ENCODE data around the gene CDC42EP1.
A peak's percentile ranks its signal among the peaks of the same experiment; 100 is the strongest.
"Not testable (repeated sequence)": the region's sequence is repeated elsewhere in the genome, so short reads cannot be mapped to it uniquely, and the experiment has no call there.

CDC42EP1 gene, protein sequence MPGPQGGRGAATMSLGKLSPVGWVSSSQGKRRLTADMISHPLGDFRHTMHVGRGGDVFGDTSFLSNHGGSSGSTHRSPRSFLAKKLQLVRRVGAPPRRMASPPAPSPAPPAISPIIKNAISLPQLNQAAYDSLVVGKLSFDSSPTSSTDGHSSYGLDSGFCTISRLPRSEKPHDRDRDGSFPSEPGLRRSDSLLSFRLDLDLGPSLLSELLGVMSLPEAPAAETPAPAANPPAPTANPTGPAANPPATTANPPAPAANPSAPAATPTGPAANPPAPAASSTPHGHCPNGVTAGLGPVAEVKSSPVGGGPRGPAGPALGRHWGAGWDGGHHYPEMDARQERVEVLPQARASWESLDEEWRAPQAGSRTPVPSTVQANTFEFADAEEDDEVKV

DNA sequence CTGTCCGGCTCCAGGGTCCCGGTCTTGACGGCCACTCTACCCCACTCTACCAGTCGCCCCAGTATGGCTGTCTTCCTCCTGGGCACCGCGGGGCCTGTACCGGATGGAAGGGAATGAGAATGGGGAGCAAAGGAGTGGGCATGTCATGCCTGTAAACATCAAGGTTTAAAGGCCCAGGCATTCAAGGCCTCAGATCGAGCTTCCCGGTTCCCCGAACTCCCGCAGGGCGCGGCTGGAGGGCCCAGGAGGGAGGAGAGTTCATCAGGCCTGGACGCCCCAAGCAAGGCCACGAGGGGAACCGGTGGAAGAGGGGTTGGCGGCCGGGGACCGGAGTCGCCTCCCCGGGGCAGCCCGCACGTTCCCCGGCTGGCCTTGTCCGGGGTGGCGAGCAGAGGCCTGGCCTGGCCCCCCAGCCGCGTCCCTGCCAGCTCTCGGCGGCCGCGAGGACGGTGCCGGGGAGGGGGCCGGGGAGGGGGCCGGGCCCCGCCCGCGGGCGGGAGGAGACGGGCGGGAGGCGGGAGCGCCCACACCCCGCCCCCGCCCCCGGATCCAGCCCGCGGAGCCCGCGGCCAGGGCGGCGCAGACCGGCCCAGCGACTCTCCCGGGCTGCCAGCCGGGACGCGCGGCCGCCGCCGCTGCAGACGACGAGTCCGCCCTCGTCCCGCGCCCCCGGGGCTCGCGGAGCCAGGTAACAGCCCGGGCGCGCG is at the start of gene CDC42EP1:
CDC42EP1 (plus strand) TSS at position 580 of the 707 bp plus-strand sequence. CDS start 5,870 bp downstream, outside the sequence.
- DNase-seq (ENCODE audit: low read depth in 2 of 2), result peak in 1 of 2 experiments; percentile 16

- no peak for DNase-seq (ENCODE audit: low read depth in 2 of 2)
These were observed 48.7 kb upstream of the CDC42EP1 start for GRCh38 chr22:37511395-37512104.

- no peak for DNase-seq (ENCODE audit: low read depth in 2 of 2)
These were observed 45.7 kb upstream of the CDC42EP1 start for GRCh38 chr22:37514526-37515051.

GRCh38 chr22:37515901-37516300 is 44.4 kb upstream of the CDC42EP1 start:
- no peak for DNase-seq (ENCODE audit: low read depth in 2 of 2)

- DNase-seq (ENCODE audit: low read depth in 2 of 2), result no peak
These were observed 43.8 kb upstream of the CDC42EP1 start for GRCh38 chr22:37516456-37516855.

DNA sequence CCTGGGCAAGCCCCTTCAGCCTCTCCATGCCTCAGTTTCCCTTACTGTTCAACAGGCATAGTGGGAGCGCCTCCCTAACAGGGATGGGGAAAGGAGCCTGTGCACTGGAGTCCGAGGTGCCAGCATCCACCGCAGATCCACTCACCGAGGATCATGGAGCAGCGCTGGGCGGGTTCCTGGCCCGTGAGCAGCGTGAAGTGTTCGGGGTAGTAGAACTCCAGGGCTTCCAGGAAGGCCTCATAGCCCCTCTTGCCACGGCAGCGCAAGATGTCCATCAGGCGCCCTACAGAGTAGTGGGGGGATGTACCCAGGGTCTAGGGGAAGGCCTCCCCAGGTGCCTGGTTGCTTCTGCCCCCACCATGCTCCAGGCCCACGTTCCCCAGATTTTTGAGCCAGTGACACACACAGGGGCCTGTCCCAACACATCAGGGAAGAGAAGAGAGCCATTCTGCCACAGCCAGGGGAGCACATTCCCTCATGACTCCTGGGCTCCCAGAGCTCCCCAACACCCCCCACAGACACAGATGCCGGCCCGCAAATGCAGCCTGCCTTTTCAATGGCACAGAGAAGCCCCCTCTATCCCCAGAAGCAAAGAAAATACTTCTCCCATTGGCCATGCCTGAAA is 42.3 kb upstream of the CDC42EP1 start:
- DNase-seq (ENCODE audit: low read depth in 2 of 2), result no peak

DNA sequence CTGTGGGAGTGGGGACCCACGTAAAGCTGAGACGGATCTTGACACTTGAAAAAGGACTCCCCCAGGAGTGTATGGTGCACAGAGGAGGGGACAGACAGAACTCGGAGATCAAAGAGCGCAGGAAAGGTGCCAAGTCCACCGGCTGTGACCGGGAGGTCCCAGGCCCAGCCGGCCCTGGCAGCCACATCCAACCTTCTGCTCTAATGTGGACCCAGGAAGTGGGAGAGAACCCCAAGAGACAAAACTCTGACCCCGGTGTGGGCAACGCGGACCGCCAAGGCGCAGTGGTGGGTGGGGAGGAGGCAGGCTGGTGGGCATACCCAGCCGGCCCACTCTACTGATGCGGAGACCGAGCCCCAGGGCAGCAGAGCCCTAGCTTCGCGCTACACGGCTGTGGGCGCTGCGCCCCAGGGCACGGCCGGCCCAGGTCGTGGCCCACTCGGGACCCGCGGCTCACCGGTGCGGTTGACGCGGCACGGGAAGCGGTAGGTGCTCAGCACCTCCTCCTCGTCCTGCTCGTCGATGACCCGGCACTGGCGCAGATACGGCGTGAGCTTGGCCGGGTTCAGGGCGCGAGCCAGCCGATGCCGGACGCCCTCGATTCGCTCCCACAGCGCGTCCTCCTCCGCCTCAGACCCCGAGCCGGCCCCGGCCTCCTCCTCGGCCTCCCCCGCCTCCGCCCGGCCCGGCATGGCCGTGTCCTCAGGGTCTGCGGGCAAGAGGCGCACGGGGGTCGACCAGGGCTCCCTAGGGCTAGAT is 41.6 kb upstream of the CDC42EP1 start:
- no peak for DNase-seq (ENCODE audit: low read depth in 2 of 2)

DNA sequence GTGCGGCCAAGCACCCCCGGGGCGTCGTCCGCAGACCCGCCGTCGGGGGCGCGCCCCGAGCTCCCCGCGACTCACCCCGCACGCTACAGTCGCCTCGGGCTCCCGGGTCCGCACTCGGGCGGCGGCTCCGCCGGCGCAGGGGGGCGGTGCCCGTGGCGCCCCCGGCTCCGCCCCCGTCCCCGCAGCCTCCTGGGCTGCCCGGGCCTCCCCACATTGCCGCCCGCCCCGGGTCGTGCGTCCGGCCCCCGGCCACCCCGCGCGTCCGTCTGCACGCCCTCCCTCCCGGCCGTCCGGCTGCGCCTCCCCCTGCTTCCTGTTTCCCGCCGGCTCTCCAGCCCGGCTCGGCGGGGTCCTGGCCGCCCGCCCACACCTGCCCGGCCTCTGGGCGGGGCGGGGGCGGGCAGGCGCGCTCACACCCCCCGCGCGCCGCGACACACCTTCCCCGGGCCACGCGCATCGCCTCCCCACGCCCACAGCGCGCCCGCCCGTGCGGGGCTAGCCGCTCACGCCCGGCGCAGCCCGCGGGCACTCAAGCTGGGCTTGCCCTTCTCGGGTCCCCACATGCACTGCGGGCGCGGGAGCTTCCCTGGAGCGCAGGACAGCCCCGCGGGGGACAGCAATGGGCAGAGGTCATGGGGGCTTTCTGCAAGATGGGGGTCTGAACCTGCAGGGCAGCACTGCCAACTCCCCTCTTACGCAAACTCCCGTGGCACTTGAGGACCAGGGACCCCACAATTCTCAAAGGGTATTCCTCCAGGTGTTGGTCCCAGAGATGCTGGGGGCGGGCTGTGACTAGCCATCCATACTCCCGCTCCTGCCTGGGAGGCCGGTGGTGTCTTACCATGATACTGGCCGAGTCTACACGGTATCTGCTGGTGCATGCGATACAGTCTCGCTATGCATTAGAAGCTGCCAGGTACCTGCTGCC is 40.7 kb upstream of the CDC42EP1 start, which contains the start of gene CARD10:
CARD10 (minus strand) TSS at position 148 of the 928 bp plus-strand sequence. CDS start 215 bp downstream, outside the sequence.
- no peak for DNase-seq (ENCODE audit: low read depth in 2 of 2)

DNA sequence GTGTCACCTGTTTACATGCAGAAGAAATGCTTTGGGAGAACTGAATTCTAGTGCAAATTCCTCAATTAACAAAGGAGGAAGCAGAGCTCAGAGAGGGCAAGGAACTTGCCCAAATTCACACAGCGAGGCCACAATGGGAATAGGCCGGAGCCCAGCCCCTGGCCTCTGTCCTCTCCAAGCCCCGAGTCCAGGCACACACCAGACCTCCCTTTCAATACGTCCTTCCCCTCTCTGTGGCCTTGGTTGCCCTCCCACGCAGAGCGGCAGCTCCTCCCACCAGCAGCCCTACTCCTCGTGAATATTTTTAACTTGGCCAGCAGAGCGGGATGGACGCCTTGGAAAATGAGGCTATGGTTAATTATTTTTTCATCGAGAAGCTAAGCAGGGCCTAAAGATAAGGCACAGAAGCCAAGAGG is 39.5 kb upstream of the CDC42EP1 start:
- no peak for DNase-seq (ENCODE audit: low read depth in 2 of 2)

- DNase-seq (ENCODE audit: low read depth in 2 of 2), result no peak
These were observed 39.0 kb upstream of the CDC42EP1 start for GRCh38 chr22:37521236-37521739.

DNA sequence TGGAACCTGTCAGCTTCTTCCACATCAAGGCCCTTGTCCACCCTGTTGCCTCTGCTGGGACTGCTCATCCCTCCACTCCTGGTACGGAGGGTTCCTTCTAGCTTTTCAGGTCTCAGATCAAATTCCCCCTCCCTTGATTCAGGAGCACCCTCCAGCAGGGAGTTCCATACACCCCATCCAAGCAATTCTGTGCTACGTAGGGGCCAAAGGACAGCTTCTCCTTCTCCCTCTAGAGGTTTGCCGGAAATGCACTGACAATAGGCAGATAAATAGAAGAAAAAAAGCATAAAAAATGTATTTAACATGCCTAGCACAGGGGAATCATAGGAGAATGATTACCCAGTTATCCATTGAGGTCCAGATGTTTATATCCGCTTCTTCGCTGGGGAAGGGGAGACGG is 37.8 kb upstream of the CDC42EP1 start:
- no peak for DNase-seq (ENCODE audit: low read depth in 2 of 2)

DNA sequence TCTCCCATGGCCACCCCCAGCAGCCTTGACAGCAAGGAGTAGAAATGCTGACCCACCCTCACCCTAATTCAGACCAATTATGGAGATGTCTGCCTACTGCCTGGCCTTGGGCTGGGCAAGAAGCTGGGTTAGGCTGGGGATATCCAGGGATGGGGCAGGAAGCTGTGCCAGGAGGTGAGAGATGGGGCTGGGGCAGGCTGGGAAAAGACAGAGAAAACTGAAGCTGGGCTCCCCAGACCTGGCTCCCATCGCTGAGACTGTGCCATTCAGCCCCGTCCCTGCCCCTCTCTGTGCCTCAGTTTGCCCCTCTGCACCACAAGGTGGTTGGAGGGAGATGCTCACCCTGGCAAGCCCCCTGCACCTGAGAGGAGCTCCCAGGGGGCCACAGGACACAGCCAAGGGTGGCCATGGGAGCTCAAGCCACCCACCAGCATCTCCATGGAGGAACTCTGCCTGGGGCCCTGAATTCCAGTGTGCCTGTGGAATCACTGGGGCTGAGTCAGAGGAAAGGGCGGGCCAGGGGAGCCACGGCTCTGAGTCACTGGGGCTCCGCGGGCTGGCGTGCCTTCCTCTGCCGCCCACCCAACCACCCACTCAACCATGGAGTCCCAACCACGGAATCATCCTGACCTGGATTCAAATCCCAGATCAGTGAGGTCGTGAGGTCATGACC is 35.1 kb upstream of the CDC42EP1 start:
- DNase-seq (ENCODE audit: low read depth in 2 of 2), result peak; percentile 55 to 58

GRCh38 chr22:37525746-37526350 is 34.4 kb upstream of the CDC42EP1 start:
- DNase-seq (ENCODE audit: low read depth in 2 of 2), result no peak

DNA sequence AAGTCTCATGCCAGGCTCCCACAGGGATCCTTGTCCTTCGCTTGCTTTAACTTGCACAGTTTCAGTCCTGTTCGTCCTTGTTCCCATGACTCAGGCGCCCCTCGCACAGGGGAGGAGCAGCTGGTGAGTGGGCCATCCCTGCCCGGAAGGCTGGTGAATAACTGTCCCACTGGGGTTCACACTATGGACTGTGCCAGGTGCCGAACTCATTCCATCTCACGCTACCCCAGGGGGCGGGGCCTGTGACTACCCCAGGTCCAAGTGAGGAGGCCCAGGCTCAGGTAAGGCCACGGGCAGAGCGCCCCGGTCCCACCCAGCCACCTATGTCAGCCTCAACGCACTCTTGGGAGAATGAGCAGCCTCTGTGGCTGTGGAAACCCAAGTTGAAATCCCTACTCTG is 33.9 kb upstream of the CDC42EP1 start:
- DNase-seq (ENCODE audit: low read depth in 2 of 2), result peak in 1 of 2 experiments; percentile 24

GRCh38 chr22:37527081-37527752 is 33.1 kb upstream of the CDC42EP1 start:
- not testable (repeated sequence) for DNase-seq (ENCODE audit: low read depth in 2 of 2)

DNA sequence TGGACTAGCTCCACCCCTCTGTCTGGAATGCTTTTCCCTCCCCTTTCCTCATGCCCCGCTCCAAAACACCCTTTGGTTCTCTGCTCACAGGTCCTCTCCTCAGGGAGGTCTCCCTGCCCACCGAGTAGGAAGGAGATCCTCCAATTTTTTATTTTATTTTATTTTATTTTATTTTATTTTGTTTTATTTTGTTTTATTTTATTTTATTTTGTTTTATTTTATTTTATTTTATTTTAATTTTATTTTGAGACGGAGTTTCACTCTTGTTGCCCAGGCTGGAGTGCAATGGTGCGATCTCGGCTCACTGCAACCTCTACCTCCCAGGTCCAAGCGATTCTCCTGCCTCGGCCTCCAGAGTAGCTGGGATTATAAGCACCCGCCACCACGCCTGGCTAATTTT is 32.3 kb upstream of the CDC42EP1 start:
- not testable (repeated sequence) for DNase-seq (ENCODE audit: low read depth in 2 of 2)

- DNase-seq (ENCODE audit: low read depth in 2 of 2), result no peak
These were observed 30.5 kb upstream of the CDC42EP1 start for GRCh38 chr22:37529652-37530345.
